DMS153 (cell line): ENCODE measurements around the gene DDRGK1.
"Not testable (repeated sequence)": the region's sequence is repeated elsewhere in the genome, so short reads cannot be mapped to it uniquely, and the experiment has no call there.

Source experiments
- DNase-seq: peaks from one replicate; lab custom pipeline; 2025; lab: John Stamatoyannopoulos, UW

The DDRGK1 gene

GRCh38 chr20:3183896-3184612 is 20.4 kb downstream of the DDRGK1 start:
- DNase-seq, result no peak

GRCh38 chr20:3182429-3182828 is 22.1 kb downstream of the DDRGK1 start:
- not testable (repeated sequence) for DNase-seq

GRCh38 chr20:3181270-3181669 is 23.2 kb downstream of the DDRGK1 start:
- no peak for DNase-seq

- DNase-seq, result no peak
These were observed 24.2 kb downstream of the DDRGK1 start for GRCh38 chr20:3180319-3180718.

GRCh38 chr20:3177746-3178485 is 26.6 kb downstream of the DDRGK1 start:
- no peak for DNase-seq

GRCh38 chr20:3175270-3175669 is 29.2 kb downstream of the DDRGK1 start:
- no peak for DNase-seq

GRCh38 chr20:3174442-3175261 is 29.8 kb downstream of the DDRGK1 start:
- DNase-seq, result peak; percentile 30

- peak; percentile 46 for DNase-seq
These were observed 30.7 kb downstream of the DDRGK1 start for GRCh38 chr20:3173610-3174441.

GRCh38 chr20:3172933-3173609 is 31.4 kb downstream of the DDRGK1 start, which contains the start of gene LZTS3:
Gene LZTS3, minus strand, starts transcription at chr20:3173549. Its CDS starts 6,386 bp downstream, at chr20:3167163.
- DNase-seq, result no peak

- DNase-seq, result no peak
These were observed 32.2 kb downstream of the DDRGK1 start for GRCh38 chr20:3172126-3172932.

GRCh38 chr20:3171391-3172125 is 32.9 kb downstream of the DDRGK1 start:
- no peak for DNase-seq

GRCh38 chr20:3168829-3169590 is 35.5 kb downstream of the DDRGK1 start:
- DNase-seq, result no peak

GRCh38 chr20:3168079-3168828 is 36.2 kb downstream of the DDRGK1 start:
- peak; percentile 7 for DNase-seq

- no peak for DNase-seq
These were observed 36.8 kb downstream of the DDRGK1 start for GRCh38 chr20:3167738-3168078.

- no peak for DNase-seq
These were observed 37.6 kb downstream of the DDRGK1 start for GRCh38 chr20:3166913-3167342.

- no peak for DNase-seq
These were observed 38.1 kb downstream of the DDRGK1 start for GRCh38 chr20:3166338-3166912.

- DNase-seq, result peak; percentile 81
These were observed 38.8 kb downstream of the DDRGK1 start for GRCh38 chr20:3165473-3166337.
